H1 (cell line): ENCODE results near the gene ADCY5. TPM values are rescaled to one million over a fixed set of nuclear protein-coding genes. Genes with fewer than 3 reads are reported as not detected.

ENCODE experiments used
- CBX5 ChIP-seq: fragments of 300-800, 300-1000 bp; sonication (generic); IDR thresholded peaks from 2 replicates; pipeline ENCODE4 v1.7.1; 2016; ENCODE audit warnings: antibody characterized with exemption, low read length, low read depth
- RAD21 ChIP-seq, 2 experiments: IDR thresholded peaks in 1 of 2; conservative IDR thresholded peaks in 1 of 2; 2 replicates each; pipeline ENCODE4 v1.6.1; 2011; ENCODE audit warnings: low read depth in 2 of 2, low read length in 2 of 2, improper control_type of control experiment in 1 of 2, inconsistent platforms in 1 of 2, mild to moderate bottlenecking in 1 of 2, moderate library complexity in 1 of 2
- TCF12 ChIP-seq: IDR thresholded peaks from 2 replicates; pipeline ENCODE4 v1.6.1; 2011; ENCODE audit warnings: low read depth, mild to moderate bottlenecking, low read length
- polyA plus RNA-seq, 7 experiments: library from polyadenylated mRNA; depleted of rRNA in 3 of 7; stranded (reverse) in 5 of 7; unstranded in 2 of 7; fragments of >200 nt in 5 of 7; fragments of 200-250 nt in 2 of 7; gene quantifications; 1 replicate in 5 of 7; 2 replicates in 1 of 7; 4 replicates in 1 of 7; pipeline versions ENCODE4 v1.2.1 to v1.2.3, GENCODE V29; 2011 to 2013; ENCODE audit warnings: missing spikeins in 2 of 7, mixed read lengths in 2 of 7
- total RNA-seq: library from RNA; stranded (reverse); fragmentation: NEBNext Ultra II Directional; extraction: Animal tissue kit (Norgen Biotek cat#: 25700); gene quantifications from 2 replicates; pipeline ENCODE4 v1.2.1, GENCODE V29; 2021
- TF ChIP-seq, protein P1 (sequence below): IDR thresholded peaks from 2 replicates; pipeline ENCODE4 v1.6.1; 2011; ENCODE audit warnings: low read depth, mild to moderate bottlenecking, low read length; ENCODE audit not compliant: insufficient read depth

ADCY5 gene
- total and polyA plus RNA-seq, 2 of the 8 experiments (the other 6 are each of a cell fraction or from before 2014, with no cell fraction given), result 18.9 to 40.8 TPM

DNA sequence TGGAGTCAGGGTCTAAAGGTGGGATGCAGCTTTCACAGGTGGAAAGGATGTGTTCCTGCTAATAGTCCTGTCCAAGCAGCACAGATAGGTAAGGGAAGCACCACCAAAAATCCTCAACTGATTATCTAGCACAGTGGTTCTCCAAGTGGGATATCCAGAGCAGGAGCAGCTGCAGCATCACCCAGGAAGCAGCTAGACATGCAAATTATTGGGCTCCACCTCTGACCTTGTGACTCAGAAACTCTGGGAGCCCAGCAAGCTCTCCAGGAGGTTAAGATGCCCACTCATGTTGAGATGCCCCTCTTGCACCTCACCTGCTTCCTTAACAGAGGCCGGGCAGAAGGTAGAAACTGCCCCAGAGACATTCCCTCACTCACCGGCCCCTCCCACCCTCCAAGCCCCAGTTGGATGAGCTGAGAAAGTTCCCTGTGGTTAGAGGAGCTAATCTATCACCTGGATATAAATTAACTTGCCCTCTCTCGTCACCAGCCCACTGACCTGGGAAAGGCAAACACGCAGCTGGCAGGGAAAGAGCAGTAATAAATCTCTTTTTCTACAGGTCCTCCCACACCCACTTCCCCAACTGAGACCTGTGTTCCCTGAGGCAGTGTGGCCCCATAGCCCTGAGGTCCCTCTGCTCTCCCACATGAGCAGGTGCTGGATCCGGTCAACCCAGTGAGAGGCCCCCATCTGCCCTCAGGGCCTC is 39.3 kb downstream of the ADCY5 start (continued):
- no peak for TF ChIP-seq RAD21 (IDR thresholded peaks at IDR 0.05 in 1 of 2, conservative IDR thresholded peaks at IDR 0.05 in 1 of 2; ENCODE audit: low read depth in 2 of 2, low read length in 2 of 2)
- TF ChIP-seq, protein P1, sequence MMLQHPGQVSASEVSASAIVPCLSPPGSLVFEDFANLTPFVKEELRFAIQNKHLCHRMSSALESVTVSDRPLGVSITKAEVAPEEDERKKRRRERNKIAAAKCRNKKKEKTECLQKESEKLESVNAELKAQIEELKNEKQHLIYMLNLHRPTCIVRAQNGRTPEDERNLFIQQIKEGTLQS, result no peak
- TF ChIP-seq TCF12, result no peak
- TF ChIP-seq CBX5, result no peak
